K562 treated with DMSO at 1 percent for 12 hours (cell line): ENCODE results near the gene BTBD7. TPM values are rescaled to one million over a fixed set of nuclear protein-coding genes. Genes with fewer than 3 reads are reported as not detected.

Source experiments
- total RNA-seq: library from RNA; unstranded; fragments of 300-600 nt; gene quantifications from 2 replicates; pipeline ENCODE4 v1.2.3, GENCODE V29; 2022; ENCODE audit not compliant: insufficient read depth

BTBD7 gene
- 1.8 and 7.3 TPM in 2 replicates for total RNA-seq

DNA sequence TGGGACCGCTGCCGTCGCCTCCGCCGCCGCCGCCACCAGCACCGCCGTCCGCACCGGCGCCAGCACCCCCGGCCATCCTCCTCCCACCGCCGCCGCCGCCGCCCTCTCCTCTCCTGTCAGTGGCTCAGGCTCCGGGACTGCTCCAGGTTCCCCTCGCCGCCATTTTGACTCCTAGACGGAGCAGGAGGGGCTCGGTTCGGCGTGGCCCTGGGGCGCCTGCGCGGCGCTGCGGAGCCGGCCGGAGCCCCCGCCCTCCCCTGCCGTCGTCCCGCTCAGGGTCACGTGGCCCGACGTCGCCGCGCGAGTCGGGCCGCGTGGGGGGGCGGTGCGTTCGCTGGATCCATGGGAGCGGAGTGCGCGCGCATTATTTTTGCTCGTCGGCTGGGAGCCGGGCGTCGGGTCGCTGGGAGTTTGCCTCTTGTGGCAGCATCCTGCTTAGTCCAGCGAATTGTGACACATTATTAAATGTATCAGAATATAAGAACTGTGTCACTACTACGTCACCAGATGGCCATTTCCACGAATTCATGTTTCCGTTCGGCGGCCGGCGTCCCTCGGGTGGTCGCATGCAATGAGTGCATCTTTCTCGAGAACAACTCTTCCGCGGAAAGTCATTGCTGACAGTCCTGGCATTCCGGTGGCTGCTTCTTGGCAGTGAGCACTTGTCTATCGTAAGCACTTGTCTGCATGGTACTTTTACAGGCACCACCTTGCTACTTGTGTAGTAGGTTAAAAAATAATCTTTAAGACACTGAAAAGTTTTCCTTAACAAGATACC, at the start of gene BTBD7:
Gene BTBD7, minus strand, starts transcription at position 184 of the 778 bp plus-strand sequence. CDS start 36,985 bp downstream, outside the sequence.

GRCh38 chr14:93346926-93347721, 14.3 kb upstream of the BTBD7 start, which contains the start of gene COX8C:
COX8C (plus strand) TSS chr14:93347182; CDS start chr14:93347269, 87 bp downstream.

DNA sequence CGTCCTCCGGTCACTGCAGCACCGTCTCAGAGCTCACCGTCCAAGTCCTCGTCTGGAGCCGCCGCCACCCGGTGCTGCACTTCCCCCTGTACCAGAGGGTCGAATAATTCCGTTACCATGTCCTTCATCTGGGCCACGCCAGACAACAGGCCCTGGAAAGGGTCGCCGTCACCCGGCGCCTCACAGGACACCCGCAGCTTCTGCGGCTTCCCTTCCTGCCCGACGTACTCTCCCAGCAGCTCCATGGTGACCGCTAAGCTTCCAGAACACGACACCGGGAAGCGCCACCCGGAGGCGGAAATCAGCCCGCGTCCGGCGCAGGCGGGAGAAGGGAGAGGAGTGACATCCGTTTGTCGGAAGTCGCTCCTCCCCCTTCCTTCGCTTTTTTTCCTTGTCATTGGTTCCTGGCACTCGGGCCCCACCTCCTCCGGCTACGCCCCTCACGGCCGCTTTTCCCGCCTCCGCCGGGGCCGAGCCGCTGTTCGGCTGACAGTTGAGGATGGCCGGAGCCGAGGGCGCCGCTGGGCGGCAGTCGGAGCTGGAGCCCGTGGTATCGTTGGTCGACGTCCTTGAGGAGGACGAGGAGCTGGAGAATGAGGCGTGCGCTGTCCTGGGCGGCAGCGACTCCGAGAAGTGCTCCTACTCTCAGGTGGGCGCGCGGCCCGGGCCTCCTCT, 125.9 kb downstream of the BTBD7 start, which contains the start of the genes GON7 and UBR7:
Gene GON7, minus strand, starts transcription at position 273 of the 675 bp plus-strand sequence. Its CDS starts 28 bp downstream, at position 245.
Gene UBR7, plus strand, starts transcription at position 464 of the 675 bp plus-strand sequence. Its CDS starts 36 bp downstream, at position 500.

Other genes starting within 250 kb of the BTBD7 start
- 16.7 and 31.5 TPM in 2 replicates for gene ITPK1, start 217.1 kb downstream of the BTBD7 start, total RNA-seq
- gene MOAP1, start 148.1 kb downstream of the BTBD7 start, total RNA-seq, result 9.0 and 15.5 TPM in 2 replicates
- gene LYSET, start 147.7 kb downstream of the BTBD7 start, total RNA-seq, result 15.6 and 28.6 TPM in 2 replicates
- 13.9 and 14.4 TPM in 2 replicates for gene GON7, start 126.0 kb downstream of the BTBD7 start, total RNA-seq
- 15.0 and 34.5 TPM in 2 replicates for gene UBR7, start 125.8 kb downstream of the BTBD7 start, total RNA-seq
- not detected in 2 replicates for gene COX8C, start 14.1 kb upstream of the BTBD7 start, total RNA-seq
- not detected in 2 replicates for gene UNC79, start 97.9 kb upstream of the BTBD7 start, total RNA-seq